GOT3 (cell line): ENCODE results near the gene TMC1.

Source experiments
- DNase-seq: peaks from one replicate; lab custom pipeline; 2025; ENCODE audit warnings: mixed read lengths; lab: John Stamatoyannopoulos, UW

The TMC1 gene

DNA sequence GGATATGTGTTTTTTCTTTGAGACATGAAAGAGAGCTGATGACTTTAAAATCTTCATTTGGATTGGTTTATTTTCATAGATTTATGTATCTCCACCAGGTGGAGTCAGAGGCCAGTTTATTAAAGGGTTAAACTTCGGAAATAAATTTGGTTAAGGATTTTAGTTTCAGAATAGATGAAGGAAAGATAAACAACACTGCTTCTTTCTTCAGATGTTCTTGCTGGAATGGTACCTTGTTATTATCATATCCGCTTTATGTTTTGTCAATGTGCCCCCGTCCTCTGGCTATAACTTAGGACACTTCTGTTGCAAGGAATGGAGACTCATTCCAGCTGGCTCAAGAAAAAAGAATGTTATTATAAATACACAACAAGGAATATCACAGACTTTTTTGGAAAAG is 350.3 kb downstream of the TMC1 start:
- no peak for DNase-seq

DNA sequence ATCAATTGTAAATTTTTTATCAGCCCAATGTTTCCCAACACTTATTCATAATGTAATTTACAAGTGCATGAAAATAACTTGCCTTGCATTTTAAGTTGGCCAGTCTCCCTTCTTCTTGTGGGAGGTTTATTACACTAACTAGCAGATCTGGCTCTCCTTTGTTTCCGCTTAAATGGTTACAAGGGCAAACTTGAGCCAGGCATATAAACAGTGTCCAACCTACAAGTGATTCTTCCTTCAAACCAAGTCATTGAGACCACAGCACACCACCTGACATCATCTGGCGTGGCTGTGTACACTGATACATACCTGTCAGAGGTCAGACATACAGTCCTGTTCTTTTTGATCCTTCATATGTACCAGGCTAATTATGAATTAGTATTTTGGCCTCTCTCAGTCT is 351.3 kb downstream of the TMC1 start:
- DNase-seq: no peak

DNA sequence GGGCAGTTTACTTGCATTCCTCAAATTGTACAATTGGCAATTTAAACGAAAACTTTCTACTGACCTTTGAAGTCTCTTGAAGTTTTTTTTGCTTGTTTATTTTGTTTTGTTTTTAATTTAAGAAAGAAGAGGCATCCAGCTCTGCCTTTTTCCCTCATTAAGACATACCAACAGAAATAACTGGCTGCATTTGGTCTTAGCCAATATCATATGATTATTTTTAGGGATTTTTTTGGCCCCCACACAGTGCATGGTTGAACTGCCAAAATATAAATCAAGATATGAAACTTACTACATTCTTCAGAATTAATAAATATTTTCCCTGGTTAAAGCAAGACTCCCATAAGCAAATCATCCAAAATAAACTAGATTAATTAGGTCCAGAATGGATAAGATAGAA is 352.0 kb downstream of the TMC1 start:
- DNase-seq: no peak

DNA sequence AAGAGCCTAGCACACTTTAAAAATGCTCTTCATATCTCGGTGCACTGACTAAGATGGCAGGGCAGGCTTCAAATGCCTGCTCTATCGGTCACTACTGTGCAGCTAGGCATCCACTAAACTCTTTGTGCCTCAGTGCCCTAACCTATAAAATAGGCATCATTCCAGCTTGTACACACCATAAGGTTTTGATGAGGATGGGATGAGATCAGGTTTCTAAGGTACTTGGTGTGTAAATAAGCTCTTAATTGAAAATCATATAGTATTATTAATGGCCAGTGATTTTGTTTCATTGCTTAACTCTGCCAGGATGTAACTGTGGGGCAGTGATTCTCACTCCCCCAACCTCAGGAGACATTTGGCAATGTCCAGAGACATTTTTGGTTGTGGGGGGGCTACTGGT is 352.9 kb downstream of the TMC1 start:
- no peak for DNase-seq

DNA sequence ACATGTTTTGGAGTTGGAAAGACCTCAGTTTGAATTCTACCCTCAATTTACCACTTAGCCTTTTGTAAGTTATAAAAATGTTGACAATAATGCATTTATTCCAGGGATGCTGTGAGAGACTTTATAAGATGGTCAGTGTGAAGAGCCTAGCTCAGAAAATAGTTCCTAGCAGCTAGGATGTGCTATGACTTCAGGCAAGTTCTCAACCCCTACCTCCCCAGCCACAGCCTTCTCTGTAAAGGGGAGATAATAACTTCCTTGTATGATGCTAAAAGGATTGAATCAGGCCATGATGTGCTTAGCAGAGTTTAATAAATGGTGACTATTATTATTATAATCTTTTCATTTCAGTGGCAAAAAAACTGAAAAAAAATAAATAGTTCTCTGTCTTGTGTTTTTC is 353.8 kb downstream of the TMC1 start:
- DNase-seq: no peak

DNA sequence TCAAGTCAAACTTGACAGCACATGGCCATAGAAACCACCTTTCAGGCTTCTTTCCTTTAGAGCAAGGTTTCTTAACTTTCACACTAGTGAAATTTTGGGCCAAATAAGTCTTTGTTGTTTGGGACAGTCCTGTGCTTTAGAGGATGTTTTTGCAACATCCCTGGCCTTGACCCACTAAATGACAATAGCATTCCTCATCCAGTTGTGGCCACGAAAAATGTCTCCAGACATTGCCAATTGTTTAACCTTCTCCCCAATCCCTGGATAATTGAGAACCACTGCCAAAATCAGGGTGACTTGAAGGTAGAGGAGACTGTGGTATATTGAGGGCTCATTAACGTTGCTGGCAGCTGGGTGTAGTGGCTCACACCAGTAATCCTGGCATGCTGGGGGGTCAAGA is 359.4 kb downstream of the TMC1 start:
- DNase-seq: no peak

DNA sequence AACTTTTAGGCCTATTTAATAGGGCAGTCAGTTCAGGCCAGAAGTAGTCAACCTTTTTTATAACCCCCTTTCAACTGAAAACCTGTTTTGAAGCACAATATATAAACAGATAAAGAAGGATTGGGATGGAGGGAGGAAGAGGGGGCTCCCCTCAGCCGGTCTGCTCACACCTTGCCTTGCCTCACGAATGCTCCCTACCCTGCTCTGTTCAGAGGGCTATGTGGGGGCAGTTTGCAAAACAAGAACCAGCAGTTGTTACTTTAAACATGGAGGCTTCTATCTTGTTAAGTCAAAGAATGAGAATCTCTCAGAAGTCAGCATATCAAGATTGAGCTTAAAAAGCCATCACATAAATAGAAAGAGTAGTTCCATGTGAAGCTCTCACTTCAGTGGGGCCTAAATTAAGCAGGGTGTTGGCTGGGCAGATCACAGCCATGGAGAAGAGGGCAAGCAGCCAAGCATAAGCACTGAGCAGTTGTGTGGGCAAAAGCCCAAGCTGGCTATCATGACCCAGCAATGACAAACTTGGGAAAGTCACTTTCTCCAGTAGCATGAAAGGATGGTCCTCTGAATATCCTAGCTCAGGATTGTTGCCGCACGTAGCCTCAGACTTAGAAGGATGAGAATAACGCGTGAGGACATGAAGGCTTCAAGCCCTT is 360.8 kb downstream of the TMC1 start:
- no peak for DNase-seq

DNA sequence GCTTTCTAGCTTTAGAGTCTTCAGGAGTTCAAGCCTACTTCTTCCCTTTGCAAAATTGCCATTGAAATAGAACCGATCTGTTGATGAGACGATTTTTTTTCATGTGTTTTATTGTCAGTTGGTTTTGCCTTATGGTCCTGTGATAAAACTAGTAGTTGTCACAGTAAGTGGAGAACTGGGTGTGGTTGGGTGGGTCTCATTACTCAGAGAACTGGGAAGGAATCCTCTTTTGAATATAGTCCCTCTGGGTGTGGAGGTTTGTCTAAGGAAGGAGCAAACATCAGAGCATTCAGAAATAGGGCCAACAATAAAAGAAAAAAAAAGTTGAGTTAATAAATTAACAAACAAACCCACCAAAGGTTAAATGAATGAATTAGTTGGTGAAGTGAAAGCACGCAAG is 362.5 kb downstream of the TMC1 start:
- no peak for DNase-seq

DNA sequence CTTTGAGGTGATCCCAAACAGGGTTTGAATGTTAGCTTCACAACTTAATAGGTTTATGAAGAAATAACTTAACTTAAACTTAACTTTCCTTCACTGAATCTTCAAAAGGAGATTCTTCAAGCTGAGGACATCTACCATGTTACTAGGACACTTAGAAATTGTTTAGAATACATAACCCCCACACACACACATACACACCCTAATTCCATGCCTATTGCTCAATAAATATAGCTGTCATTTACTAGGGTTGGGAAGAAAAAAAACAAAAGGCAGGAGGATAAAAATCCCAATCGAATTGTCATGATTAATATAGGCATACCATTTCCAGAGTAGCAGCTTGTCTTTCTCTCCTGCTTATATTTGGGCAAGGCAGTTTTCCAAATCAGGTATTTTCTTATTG is 363.1 kb downstream of the TMC1 start:
- DNase-seq: no peak
